Measurements from ENCODE around the gene EHMT1. TPM values are rescaled to one million over a fixed set of nuclear protein-coding genes. Genes with fewer than 3 reads are reported as not detected.

The EHMT1 gene
- total RNA-seq, 2 donors from 2014 or later, result 56.2 to 59.6 TPM

DNA sequence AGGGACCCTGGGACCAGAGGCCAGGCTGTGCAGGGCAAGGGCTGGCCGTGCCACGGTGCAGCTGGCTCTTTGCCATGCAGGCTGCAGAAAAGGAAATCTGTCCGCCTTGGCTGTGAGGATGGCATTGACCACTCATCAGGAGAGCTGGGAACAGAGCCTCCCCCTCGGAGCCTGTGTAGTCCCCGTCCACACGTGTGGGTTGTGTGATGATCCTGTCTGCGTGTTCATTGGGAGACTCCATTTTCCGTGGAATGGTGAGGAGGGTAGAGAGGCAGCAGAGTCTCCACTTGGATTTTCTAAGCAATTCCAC lies 47.7 kb downstream of the EHMT1 start:
- intact Hi-C loops (cut with DNase I), result no loop called here
- peak; percentile 62 for DNase-seq (ENCODE audit: low spot score)

DNA sequence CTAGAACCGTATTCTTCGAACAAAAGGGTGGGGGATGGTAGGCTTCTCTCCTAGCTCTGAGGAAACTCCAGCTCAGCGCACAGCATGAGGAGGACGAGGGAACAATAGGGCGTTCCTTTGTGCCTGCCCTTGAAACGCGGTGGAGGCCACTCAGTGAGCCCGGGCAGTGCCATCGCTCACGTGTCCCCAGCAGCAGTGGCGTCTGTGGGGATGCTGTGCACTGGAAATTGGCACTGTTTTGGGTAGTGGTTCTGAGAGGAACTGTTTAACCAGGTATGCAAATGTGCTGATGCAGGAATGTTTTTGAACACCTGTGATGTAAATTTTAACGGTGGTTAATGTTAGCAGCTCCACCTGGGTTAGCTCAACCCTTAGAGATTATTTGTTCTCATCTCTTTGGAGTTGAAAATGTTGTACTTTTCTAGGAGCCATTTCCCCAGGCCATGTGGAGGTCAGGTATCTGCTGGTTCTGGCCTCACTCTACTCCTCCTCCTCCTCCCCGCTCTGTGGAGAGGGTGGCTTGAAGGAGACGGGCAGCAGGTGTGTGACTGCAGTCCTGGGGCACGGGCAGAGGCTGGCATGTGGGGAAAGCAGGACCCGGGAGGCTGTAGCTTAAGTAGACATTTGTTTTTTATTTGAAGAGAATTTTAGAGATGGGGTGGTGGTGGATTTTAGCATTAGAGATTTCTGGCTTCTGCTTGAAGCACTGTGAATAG lies 48.3 kb downstream of the EHMT1 start:
- peak; percentile 66 for DNase-seq (ENCODE audit: low spot score)
- intact Hi-C loops (cut with DNase I), result loop anchor here in 1 of 2 donors (1.0 kb wide), 1 partner anchor 25 kb away; no protein-coding TSS in a partner anchor

DNA sequence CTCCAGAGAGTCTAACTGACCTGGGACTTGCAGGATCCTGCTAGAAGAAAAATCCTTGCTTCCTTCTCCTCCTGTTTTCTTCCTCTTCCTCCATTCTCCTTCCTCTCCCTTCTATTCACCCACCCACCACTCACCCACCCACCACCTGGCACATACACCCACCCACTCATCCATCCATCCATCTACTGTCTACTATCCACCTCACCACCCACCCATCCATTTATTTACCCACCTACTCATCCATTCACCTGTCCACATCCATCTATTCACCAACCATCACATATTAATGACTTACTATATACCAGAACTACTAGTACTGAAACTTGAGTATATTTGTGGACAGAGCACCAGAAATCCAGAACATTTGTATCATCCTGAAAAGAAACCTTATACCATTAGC lies 49.4 kb downstream of the EHMT1 start:
- peak; percentile 1 for DNase-seq (ENCODE audit: low spot score)
- intact Hi-C loops (cut with DNase I), result no loop called here

DNA sequence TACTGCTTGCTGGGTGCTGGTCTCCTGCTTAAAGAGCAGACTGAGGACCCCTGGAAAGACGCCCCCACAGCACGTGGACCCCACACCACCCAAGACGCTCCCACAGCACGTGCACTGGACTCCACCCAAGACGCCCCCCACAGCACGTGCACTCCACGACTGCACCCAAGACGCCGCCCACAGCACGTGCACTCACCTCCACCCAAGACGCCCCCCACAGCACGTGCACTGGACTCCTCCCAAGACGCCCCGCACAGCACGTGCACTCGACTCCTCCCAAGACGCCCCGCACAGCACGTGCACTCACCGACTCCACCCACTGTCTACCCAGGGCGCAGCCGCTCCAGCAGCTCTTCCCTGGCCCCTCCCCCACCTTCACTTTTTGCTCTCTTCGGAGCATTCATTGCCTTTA lies 50.5 kb downstream of the EHMT1 start:
- peak; percentile 74 for DNase-seq (ENCODE audit: low spot score)
- intact Hi-C loops (cut with DNase I), result no loop called here

DNA sequence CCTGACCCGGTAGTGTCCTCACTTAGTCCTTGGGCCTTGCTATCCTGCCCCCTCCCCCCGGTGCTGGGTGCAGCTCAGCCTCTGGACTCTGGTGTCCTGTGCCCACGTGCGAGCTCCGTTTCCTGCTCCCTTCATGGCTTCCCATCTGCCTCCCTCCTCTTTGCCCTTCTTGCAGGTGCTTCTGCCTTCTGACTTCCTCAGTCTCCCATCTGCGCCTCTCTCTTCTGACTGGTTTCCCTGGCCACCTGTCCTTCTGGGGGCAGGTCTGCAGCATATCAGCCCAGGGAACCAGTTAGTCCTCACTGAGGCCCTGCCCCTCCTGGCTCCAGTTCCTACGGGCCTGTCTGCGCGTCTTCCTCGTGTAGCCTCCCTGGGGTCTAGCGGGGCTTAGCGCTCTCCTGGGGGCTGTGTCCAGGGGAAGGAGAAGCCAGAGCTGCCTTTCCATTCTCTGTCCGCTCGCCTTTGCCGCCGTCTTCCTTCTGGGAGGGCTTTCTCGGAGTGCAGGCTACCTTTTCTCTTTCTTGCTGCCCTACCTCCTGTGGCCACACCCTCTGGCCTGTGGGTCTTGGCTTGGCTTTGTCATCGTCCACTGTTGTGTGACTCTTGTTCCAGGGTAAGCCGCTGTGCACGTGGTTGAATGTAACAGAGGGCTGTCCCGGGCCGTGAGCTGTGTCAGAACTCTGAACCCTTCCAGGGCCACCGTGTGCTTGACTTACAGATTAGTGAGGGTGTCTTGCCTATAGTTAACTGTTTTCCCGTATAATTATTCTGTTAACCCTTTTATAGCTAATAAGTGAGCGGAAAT lies 51.8 kb downstream of the EHMT1 start:
- DNase-seq (ENCODE audit: low spot score), result peak; percentile 70
- intact Hi-C loops (cut with DNase I), result no loop called here

DNA sequence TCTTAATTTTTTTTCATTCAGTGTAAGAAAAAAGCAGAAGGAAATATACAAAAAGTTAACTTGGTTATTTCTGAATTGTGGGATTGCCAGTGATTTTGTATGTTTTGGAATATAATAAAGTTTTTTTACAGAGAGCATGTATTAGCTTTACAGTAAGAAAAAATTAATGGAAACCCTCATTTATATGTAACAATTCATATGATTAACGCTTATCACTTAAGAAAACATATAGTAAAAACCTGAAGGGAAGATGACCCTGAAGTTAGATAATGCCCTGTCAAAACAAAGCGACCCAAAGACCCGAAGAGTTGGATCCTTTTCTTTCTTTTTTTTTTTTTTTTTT lies 52.4 kb downstream of the EHMT1 start:
- DNase-seq (ENCODE audit: low spot score), result no peak
- intact Hi-C loops (cut with DNase I), result no loop called here

DNA sequence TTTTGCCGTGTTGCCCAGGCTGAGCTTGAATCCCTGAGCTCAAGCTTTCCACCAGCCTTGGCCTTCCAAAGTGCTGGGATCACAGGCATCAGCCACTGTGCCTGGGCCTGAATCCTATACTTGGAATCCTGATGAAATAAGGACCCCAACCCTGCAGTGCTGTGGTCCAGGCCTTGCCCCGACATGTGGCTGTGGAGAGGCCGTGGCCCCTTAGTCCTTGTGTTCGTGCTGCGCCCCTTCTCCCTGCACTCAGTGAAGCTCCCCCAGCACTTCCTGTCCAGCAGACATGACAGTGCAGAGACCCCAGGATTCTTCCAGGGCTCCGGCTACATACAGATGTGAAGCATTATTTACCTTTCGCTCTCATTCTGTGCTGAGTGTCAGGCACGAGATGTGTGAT lies 52.9 kb downstream of the EHMT1 start:
- DNase-seq (ENCODE audit: low spot score), result peak; percentile 69
- intact Hi-C loops (cut with DNase I), result no loop called here

DNA sequence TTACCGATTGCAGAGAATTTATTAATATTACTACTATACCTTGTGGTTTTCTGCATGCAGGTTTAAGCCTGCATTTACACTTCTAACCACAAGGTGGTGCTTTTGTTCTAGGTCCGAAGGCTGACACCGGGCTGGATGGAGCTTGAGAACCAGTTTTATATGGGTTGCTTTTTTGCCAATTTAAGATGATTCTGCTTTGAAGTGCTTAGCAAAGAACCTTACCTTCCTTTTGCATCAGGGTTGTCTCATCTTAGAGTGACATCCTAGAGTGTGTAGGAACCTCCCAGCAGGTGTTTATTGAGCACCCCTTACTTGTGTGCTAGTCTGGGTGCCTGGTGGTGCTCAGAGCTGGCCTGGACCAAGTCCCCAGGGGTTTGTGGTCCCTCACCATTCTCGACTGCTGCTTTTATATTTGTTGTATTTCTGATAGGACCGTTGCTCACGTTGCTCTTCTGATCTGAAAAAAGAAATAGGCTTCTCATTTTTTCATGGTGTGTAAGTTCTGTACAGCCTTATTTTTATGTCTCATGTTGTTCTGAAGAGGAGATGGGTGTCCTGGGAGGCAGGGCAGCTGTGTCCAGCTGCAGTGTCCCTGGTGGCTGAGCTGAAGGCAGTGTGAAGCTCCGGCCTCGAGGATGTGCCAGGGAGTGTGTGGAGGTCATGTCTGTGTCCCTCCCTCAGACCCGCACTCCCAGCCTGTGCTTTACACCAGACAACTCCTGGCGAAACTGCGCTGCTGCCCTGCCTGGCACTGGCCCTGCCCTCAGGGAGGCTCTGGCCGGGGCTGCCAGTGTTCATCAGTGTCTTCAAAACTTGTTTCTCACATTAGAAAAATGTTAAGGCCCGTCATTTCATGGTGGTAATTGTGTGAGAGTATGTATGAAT lies 54.3 kb downstream of the EHMT1 start:
- intact Hi-C loops (cut with DNase I), result no loop called here
- peak; percentile 76 for DNase-seq (ENCODE audit: low spot score)

DNA sequence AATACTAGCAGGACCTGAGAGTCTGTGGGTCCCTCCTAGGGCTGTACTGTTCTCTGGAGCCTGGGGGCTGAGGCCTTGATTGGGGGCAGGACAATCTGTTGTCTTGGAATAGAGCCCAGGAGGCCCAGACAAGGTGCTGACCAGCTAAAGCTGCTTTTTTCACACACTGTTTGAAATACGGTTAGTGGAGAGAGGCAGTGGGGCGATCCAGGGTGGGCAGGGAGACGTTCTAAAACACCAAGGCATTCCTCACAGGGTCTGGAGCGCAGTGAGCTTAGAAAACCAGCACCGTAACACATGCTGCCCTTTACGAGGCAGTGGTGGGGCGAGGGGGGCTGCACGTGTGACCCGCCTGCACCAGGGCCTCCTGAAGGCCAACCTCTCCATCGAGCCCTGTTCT lies 55.1 kb downstream of the EHMT1 start:
- intact Hi-C loops (cut with DNase I), result no loop called here
- peak; percentile 68 for DNase-seq (ENCODE audit: low spot score)

DNA sequence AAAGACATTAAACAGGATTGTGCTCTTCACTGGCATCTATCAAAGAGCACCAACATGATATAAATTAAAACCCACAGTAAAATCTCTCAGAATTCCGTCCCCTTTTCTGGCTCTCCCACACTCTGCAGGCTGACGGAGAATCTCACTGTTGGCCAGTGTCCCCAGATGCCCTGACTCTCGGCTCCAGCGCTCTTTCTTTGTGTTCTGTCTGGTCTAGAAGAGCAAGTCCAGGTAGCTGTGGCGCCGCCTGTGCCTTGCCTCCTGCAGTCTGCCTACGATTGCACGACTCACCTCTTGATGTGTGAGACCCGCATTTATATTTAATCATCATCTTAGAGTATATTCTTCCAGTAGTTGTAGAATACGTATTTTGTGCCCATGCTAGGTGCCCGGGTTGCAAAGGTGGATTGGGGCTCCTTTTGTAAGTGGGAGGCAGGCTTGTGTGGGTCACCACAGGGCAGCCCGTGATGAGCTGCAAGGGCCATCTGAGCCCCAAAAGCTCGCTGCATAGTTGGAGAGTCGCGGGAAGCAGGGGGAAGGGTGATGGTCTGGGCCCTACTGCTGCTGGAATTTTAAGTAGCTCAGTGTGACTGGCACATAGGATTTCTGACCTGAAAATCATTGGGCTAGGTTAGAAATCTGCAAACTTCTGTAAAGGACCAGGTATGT lies 55.6 kb downstream of the EHMT1 start:
- DNase-seq (ENCODE audit: low spot score), result peak; percentile 63
- intact Hi-C loops (cut with DNase I), result no loop called here

DNA sequence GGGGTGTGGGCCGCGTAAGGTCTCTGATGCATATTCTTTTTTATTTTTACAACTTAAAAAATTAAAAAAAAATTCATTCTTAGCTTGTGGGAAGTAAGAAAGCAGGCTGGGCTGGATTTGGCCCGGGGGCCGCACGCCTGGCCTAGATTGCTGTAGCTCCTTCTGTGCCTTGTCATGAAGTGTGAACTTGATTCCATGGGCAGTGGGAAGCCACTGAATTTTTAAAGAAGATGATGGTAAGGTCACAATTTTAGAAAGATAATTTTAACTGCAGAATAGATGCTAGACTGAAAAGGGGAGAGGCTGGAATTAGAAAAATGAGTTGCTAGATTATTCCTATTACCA lies 56.1 kb downstream of the EHMT1 start:
- intact Hi-C loops (cut with DNase I), result no loop called here
- DNase-seq (ENCODE audit: low spot score), result peak; percentile 13

DNA sequence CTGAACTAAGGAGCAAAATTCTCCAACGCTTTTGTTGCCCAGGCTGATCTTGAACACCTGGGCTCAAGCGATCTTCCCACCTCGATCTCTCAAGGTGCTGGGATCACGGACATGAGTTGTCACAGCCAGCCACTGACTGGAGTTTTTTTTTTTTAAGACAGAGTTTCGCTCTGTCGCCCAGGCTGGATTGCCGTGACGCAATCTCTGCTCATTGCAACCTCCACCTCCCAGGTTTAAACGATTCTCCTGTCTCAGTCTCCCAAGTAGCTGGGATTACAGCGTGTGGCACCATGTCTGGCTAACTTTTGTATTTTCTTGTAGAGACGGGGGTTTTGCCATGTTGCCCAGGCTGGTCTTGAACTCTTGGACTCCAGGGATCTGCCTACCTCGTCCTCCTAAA lies 58.2 kb downstream of the EHMT1 start:
- intact Hi-C loops (cut with DNase I), result no loop called here
- DNase-seq (ENCODE audit: low spot score), result no peak

DNA sequence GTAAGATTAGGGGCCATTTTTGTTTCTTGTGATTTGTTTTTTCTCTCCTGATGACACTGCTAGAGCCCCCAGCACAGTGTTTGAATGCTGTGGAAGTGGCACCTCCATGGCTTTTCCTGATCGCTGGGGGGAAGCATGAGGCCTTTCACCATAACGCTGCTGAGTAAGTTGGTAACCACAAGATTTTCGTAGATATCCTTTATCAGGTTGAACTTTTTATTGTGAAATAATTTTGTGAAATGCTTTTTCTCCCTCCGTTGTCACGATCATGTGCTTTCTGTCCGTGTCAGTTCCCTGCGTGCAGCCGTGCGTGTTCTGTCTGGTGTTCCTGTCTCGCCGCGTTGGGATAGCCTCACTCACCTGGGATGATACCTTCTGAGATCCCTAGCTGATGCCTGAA lies 59.4 kb downstream of the EHMT1 start:
- DNase-seq (ENCODE audit: low spot score), result no peak
- intact Hi-C loops (cut with DNase I), result no loop called here

DNA sequence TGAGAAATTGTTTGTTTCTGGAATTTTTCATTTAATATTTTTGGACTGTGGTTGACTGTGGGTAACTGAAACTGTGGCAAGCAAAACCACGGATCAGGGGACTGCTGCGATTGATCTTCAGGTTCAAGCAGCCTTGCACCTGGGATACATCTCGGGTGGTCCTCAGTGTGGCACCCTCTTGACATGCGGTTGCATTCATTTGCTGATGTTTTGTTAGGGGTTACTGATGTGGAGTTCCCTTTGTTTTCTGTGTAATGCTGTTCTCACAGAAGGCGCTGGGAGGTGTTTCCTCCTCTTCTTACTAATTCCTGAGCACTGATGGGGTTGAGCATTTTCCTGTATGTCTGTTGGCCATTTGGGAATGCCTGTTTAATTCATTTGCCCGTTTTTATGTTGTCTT lies 60.4 kb downstream of the EHMT1 start:
- no peak for DNase-seq (ENCODE audit: low spot score)
- intact Hi-C loops (cut with DNase I), result no loop called here

DNA sequence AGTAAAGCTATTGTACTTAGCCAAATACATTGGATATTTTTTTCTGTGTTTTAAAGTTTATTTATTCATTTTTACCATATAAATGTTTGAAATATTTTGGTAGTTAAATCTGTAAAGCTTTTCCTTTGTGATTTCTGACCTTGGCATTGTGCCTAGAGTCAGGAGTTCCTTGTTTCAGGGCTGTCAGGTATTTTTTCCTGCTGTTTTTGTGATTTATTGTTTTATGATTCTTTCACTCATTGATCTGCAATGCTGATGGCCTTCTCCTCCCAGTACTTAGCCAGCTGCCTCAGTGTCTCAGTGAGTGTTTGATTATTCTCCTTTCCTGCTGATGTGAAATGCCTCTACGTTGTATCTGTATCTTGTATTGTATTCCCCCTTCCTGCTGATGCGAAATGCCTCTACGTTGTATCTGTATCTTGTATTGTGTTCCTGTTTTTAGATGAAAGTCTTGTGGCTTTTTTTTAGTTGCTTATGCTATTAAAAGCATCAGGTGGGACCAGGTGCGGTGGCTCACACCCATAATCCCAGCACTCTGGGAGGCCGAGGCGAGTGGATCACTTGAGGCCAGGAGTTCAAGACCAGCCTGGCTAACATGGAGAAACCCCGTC lies 61.0 kb downstream of the EHMT1 start:
- DNase-seq (ENCODE audit: low spot score), result peak; percentile 60
- intact Hi-C loops (cut with DNase I), result no loop called here

DNA sequence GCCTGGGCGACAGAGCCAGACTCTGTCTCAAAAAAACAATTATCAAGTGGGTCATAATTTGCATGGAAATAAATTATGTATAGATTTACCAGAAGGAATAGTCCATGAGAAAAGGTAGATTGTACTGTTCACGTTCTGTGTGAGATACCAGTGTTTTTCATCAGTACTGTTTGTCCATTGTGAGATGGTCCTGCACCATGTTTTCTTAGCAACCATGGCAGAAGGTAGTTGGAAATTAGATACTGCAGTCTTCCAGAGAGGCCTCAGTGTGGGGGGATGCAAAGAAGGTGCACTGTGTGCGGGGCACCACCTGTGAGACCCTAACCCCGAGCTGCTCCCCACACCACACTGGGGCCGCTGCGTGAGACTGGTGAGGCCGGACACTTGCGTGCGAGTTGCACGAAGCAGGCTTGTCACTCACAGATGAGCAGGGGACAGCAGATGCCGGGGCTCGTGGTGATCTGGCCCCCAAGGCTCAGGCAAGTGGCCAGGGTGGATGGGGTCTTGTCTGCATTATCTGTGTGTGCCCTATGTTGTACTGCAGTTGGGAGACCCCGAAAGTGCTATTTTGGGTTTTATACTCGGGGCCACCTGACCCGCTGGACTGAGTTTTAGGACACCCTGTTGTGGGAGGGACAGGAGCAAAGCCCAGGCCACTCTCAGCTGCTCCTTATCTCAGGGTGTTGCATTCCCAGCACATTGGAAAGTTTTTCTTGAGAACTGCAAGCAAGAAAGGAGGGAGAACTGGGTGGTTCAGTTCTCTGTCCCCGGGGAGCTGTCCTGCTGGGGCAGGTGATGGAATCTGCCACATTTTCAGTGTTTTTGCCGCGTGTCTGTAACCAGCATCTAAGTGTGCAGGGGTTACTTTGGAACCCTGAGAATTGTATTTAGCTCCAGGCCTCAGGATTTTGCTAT lies 61.9 kb downstream of the EHMT1 start:
- intact Hi-C loops (cut with DNase I), result loop anchor here in 1 of 2 donors (1.0 kb wide), 1 partner anchor 22 kb away; no protein-coding TSS in a partner anchor
- peak; percentile 56 for DNase-seq (ENCODE audit: low spot score)

DNA sequence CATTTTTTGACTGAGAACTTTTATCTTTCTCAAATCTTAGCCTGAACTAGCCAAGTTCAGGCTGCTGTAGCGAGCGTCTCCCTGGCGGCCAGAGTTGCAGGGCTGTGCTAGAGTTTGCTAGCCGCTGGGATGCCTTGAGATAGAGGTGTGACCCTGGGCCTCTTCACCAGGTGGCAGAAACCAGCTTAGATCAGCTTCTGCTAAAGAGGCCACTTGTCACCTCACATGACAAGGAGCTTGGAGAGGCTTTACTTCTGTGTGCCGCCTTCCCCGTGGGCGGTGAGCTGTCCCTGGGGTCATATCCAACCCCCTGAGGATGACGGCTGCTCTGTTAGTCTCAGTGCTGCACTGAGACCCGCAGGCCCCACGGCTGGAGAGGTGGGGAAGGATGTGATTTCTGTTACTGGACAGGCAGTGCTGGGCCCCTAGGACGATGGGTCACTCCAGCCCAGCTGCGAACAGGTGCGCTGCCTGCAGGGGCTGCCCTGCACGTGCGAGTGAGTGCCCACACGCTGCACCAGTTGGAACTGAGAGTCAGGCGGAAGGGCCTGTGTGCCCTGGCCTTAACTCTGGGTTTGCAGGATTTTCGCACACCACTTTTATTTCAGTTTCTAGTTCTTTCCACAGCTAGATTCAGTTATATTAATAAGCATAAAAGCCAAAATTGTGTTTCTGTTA lies 63.8 kb downstream of the EHMT1 start:
- intact Hi-C loops (cut with DNase I), result no loop called here
- peak; percentile 63 for DNase-seq (ENCODE audit: low spot score)
